Neural progenitor cell (in vitro differentiated cells): ENCODE data around the gene CCL13.

Experiments
- CTCF ChIP-seq: fragments of 200-600 bp; sonication (generic); IDR thresholded peaks from 2 replicates; pipeline ENCODE4 v1.5.1; 2017; ENCODE audit warnings: antibody characterized with exemption, mild to moderate bottlenecking
- EZH2 ChIP-seq: fragments of 200-600 bp; sonication (generic); IDR thresholded peaks from 2 replicates; pipeline ENCODE4 v1.6.1; 2017; ENCODE audit warnings: antibody characterized with exemption, mild to moderate bottlenecking, moderate library complexity
- EZH2phosphoT487 ChIP-seq: fragments of 200-600 bp; sonication (generic); IDR thresholded peaks from 2 replicates; pipeline ENCODE4 v1.6.1; 2017; ENCODE audit warnings: antibody characterized with exemption

- TF ChIP-seq CTCF (no peak), EZH2 (no peak), EZH2phosphoT487 (no peak)
These were observed 12.1 kb downstream of the CCL13 start for GRCh38 chr17:34368196-34368945.
